Loucy (cell line): ENCODE measurements around the gene MYOM1.

Experiments
- H2AFZ ChIP-seq: fragments of 200-600 bp; sonication (generic); 2 replicates; pipeline ENCODE4 v1.6.0; 2016; ENCODE audit warnings: antibody characterized with exemption, mild to moderate bottlenecking, low read length, moderate library complexity
- H3F3A ChIP-seq: fragments of 200-600 bp; 2 replicates; pipeline ENCODE4 v1.6.0; 2016; ENCODE audit warnings: antibody characterized with exemption, low read depth, mild to moderate bottlenecking
- H3K27me3 ChIP-seq: fragments of 200-600 bp; sonication (generic); 2 replicates; pipeline ENCODE4 v1.6.1; 2014; ENCODE audit warnings: low read length, mild to moderate bottlenecking; ENCODE audit not compliant: insufficient read depth, poor library complexity, severe bottlenecking
- H3K36me3 ChIP-seq: fragments of 200-600 bp; sonication (generic); 2 replicates; pipeline ENCODE4 v1.6.1; 2016; ENCODE audit warnings: low read length; ENCODE audit not compliant: insufficient read depth
- H3K4me1 ChIP-seq: fragments of 200-600 bp; sonication (generic); 2 replicates; pipeline ENCODE4 v1.5.1; 2014; ENCODE audit warnings: low read length, mild to moderate bottlenecking; ENCODE audit not compliant: insufficient read depth, poor library complexity, severe bottlenecking
- H3K4me2 ChIP-seq: fragments of 200-600 bp; sonication (generic); 2 replicates; pipeline ENCODE4 v1.6.0; 2014; ENCODE audit warnings: antibody characterized with exemption, low read length, low read depth, mild to moderate bottlenecking; ENCODE audit not compliant: poor library complexity, severe bottlenecking
- H3K4me3 ChIP-seq: fragments of 200-600 bp; sonication (generic); 2 replicates; pipeline ENCODE4 v1.5.1; 2014; ENCODE audit warnings: low read length, mild to moderate bottlenecking, mixed read lengths; ENCODE audit not compliant: poor library complexity, severe bottlenecking
- H3K79me2 ChIP-seq: fragments of 200-600 bp; sonication (generic); 2 replicates; pipeline ENCODE4 v1.6.1; 2014; ENCODE audit warnings: low read length; ENCODE audit not compliant: insufficient read depth
- H3K9ac ChIP-seq: fragments of 200-600 bp; sonication (generic); 2 replicates; pipeline ENCODE4 v1.6.0; 2014; ENCODE audit warnings: mild to moderate bottlenecking, low read depth, low read length, moderate library complexity; ENCODE audit not compliant: poor library complexity, severe bottlenecking
- H3K9me2 ChIP-seq: fragments of 200-600 bp; sonication (generic); replicated peaks from 2 replicates; pipeline ENCODE4 v1.6.1; 2016; ENCODE audit warnings: low read depth, low read length, mixed read lengths
- H3K9me3 ChIP-seq: fragments of 200-600 bp; sonication (generic); 2 replicates; pipeline ENCODE4 v1.6.1; 2014; ENCODE audit warnings: mild to moderate bottlenecking, antibody characterized with exemption, low read length, low read depth; ENCODE audit not compliant: insufficient read depth
- H4K20me1 ChIP-seq: fragments of 200-600 bp; sonication (generic); 2 replicates; pipeline ENCODE4 v1.6.0; 2014; ENCODE audit warnings: antibody characterized with exemption, low read length, mild to moderate bottlenecking; ENCODE audit not compliant: insufficient read depth, poor library complexity, severe bottlenecking
- CTCF ChIP-seq: fragments of 200-600 bp; sonication (generic); conservative IDR thresholded peaks from 2 replicates; pipeline ENCODE4 v1.5.1; 2014; ENCODE audit warnings: mild to moderate bottlenecking, antibody characterized with exemption, low read length
- EZH2phosphoT487 ChIP-seq: fragments of 200-600 bp; IDR thresholded peaks from 2 replicates; pipeline ENCODE4 v1.6.1; 2018; ENCODE audit warnings: antibody characterized with exemption, mild to moderate bottlenecking, moderate library complexity, borderline replicate concordance

MYOM1 gene

GRCh38 chr18:3059272-3059671 is 160.5 kb downstream of the MYOM1 start:
- Histone ChIP-seq H3K9me3 (no peaks in the 10 kb centered on the region), H3K27me3 (no peaks in the 10 kb centered on the region), H2AFZ (no peak overlapping the region), H3K4me2 (peak overlapping the region; percentile 79), H3K9ac (peak overlapping the region; percentile 61), H3K79me2 (no peaks in the 10 kb centered on the region), H3K9me2 (no peaks in the 10 kb centered on the region), H4K20me1 (no peaks in the 10 kb centered on the region), H3K4me3 (no peak overlapping the region), H3K4me1 (peaks cover 63% of the 10 kb centered on the region), H3F3A (peaks cover 25% of the 10 kb centered on the region), H3K36me3 (no peaks in the 10 kb centered on the region)
- TF ChIP-seq EZH2phosphoT487 = no peak
- TF ChIP-seq CTCF = no peak

- Histone ChIP-seq H2AFZ (peak overlapping the region; percentile 53; the same call in 1 of the 2 replicates), H3K36me3 (no peaks in the 10 kb centered on the region), H3F3A (peaks cover 25% of the 10 kb centered on the region), H3K9ac (peak overlapping the region; percentile 61), H3K4me1 (peaks cover 63% of the 10 kb centered on the region), H3K79me2 (no peaks in the 10 kb centered on the region), H3K4me2 (no peak overlapping the region), H3K4me3 (no peak overlapping the region), H3K9me2 (no peaks in the 10 kb centered on the region), H3K9me3 (no peaks in the 10 kb centered on the region), H3K27me3 (no peaks in the 10 kb centered on the region), H4K20me1 (no peaks in the 10 kb centered on the region)
- TF ChIP-seq EZH2phosphoT487 = no peak
- TF ChIP-seq CTCF = no peak
Measured at GRCh38 chr18:3058328-3059191, 161.2 kb downstream of the MYOM1 start.

- H3K4me1 ChIP-seq = peaks cover 54% of the 10 kb centered on the region
Measured at GRCh38 chr18:3057526-3057925, 162.2 kb downstream of the MYOM1 start.

More at GRCh38 chr18:3057526-3057925, 162.2 kb downstream of the MYOM1 start:
- TF ChIP-seq EZH2phosphoT487 = no peak
- TF ChIP-seq CTCF = no peak
- Histone ChIP-seq H3K36me3 (no peaks in the 10 kb centered on the region), H3K9me3 (no peaks in the 10 kb centered on the region), H3K4me3 (no peak overlapping the region), H4K20me1 (no peaks in the 10 kb centered on the region), H2AFZ (peak overlapping the region; percentile 29), H3K9ac (no peak overlapping the region), H3F3A (peaks cover 25% of the 10 kb centered on the region), H3K4me2 (no peak overlapping the region), H3K79me2 (no peaks in the 10 kb centered on the region), H3K27me3 (no peaks in the 10 kb centered on the region), H3K9me2 (no peaks in the 10 kb centered on the region)
